Measurements from ENCODE around the gene P2RY14.

- TF ChIP-seq SIN3A (IDR thresholded peaks at IDR 0.05; ENCODE audit: borderline replicate concordance, insufficient read depth, low read length) (no peak), POLR2AphosphoS5 (IDR thresholded peaks at IDR 0.05; ENCODE audit: low read depth, low read length) (no peak)
Measured at GRCh38 chr3:151307131-151307530, 28.8 kb upstream of the P2RY14 start.
